AML-193 (cell line): Measurements from ENCODE around the gene GNB1L.

Source experiments
- DNase-seq, 2 experiments: peaks; one replicate each; lab custom pipeline; 2025; lab: John Stamatoyannopoulos, UW

The GNB1L gene

DNA sequence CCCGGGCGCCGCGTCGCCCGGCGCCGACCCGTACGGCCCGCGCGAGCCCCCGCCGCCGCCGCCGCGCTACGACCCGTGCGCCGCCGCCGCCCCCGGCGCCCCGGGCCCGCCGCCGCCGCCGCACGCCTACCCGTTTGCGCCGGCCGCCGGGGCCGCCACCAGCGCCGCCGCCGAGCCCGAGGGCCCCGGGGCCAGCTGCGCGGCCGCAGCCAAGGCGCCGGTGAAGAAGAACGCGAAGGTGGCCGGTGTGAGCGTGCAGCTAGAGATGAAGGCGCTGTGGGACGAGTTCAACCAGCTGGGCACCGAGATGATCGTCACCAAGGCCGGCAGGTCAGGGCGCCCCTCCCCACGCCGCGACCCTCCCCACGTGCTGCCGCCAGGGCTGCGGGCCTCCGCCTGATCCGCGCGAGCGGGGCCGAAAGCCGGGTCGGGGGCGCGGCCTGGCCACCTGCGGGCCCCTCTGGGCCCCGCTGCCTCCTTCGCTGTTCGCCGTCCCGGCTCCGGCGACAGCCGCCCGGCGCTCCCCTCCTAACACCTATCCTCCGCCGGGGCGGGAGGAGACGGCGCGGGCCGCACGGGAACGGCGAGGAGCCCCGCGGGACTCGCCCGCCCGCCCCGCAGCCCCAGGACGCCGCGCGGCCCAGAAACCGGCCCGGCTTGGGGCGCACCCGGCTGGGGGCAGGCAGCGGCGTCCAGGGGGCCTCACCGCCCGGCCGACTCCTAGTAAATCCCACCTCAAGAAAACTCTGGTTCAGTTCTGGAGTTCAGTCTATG, 93.5 kb downstream of the GNB1L start:
- DNase-seq: no peak

DNA sequence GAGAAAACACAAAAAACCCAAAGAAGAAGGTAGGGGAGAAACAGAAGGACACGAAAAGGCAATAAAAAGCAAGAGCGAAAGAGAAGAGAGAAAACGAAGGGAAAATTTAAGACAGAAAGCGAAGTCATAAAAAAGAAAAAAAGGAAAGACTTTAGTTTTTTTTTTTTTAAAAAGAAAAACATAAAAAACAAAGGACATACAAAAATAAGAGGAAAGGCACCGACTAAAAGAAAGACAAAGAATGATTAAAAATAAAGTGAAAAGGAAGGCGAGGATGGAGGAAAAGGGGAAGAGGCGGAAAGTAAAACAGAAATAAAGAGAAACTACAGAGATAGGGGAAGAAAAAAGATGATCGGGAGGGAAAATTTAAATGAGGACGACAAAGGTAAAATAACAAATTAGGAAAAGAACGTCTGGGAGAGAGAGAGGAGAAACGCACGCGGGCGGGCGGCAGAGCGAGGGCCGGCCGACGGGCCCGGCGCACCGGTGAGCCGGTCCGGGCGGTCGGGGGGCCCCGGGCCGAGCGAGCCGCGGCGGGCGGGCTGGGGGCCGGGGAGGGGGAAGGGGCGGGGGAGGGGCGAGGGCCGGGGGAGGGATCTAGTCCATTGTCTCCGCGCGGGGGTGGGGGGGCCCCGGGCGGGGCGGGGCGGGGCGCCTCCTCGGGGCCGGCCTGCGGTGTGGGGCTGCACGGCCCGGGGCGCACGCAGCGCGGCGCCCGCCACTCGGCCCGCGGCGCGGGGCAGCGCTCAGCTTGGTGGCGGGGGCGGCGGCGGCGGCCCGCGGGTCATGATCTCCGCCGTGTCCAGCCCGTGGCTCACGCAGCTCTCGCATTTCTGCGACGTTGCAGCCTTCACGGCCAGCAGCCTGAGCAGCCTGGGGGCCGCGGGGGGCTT, 94.4 kb downstream of the GNB1L start, which contains the start of gene TBX1:
Gene TBX1 (plus strand): TSS at position 721 of the 893 bp plus-strand sequence. CDS start 66 bp downstream, at position 787.
- DNase-seq: no peak

DNA sequence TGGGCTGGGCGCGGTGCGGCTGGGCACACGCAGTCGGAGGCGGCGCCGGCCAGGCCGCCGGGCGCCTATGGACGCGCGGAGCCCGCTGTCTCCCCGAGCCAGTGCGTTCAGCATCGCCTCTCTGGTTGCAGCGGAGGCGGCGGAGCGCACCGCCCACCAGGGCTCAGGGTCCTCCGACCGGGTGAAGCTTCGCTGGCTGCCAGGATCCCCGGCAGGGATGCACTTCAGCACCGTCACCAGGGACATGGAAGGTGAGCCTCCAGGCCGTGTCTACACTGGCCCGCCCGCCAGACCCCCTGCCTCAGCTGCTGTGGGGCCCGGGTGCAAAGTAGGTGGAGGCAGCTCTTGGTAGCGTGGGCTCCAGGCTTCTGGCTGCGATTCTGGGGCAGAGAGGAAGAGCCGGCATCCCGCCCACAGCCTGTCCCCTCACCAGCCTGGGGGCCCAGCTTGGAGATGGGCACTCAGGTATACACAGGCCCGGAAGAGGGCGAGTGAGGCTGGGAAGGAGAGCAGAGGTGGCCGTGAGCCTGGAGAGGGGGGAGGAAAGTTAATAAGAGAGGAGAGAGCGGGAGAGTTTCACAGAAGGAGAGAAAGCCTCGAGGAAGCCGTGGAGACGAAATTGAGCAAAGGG, 95.1 kb downstream of the GNB1L start:
- DNase-seq: no peak

DNA sequence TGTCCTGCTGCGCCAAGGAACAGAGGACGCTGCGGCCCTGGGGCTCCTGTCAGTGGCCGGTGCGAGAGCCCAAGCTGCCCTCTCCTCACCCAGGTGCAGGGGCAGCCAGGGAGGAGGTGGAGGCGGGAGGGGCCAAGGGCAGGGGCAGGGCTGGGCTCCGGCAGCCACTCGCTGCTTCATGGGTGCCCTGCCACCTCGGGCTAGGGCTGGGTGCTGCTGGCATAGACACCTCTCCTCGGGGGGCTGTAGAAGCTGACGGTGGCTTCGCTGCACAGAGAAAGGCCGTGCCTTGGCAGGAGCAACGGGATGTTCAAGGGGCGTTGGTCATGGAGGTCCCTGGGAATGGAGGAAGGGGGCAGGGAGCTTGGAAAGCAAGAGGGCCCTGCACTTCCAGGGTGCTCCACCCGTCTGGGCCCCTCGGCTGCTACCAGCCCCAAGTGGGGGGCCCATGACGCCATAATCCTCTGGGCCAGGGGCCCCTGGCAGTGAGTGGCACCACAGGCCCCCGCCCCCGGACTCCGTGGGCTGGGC, 95.7 kb downstream of the GNB1L start:
- no peak for DNase-seq

DNA sequence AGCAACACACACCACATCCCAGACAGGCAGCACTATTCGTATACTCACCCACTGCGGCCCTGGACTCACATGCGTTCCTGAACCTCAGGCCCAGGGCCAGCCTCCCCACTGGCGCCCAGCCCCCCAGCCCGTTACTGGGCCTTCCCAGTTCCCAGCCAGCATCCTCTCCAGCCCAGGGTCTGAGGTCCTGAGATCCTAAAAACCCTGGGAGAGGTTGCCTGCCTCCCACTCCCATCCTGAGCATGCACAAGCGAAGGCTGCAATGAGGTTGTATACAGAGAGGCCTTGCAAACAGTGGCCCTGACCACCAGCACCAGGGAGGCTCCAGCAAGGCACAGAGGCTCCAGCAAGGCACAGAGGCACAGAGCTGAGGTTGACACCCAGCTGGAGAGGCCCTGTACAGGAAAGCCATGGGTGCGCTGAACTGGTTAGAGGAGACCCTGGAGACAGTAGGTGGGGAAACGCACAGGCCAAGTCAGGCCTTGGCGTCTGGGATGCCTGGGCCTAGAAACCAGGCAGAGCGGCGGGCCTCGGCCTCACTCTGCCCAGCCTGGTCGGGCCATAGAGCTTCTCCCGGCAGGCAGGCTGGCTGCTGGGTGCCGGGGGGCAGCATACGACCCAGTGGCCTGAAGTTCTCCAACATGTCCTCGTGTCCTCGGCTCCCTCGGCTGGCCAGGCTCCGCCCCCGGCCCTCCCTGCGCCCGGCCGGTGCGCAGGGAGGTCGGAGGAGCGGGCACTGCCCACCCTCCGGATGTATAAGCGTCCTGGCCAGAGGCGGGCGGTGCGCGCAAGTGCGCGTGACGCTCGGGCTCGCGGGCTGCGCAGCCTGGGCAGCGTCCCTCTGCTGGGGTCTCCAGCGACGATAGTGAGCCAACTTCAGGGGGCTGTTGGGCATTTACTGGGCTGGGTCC, 96.4 kb downstream of the GNB1L start:
- DNase-seq: no peak

DNA sequence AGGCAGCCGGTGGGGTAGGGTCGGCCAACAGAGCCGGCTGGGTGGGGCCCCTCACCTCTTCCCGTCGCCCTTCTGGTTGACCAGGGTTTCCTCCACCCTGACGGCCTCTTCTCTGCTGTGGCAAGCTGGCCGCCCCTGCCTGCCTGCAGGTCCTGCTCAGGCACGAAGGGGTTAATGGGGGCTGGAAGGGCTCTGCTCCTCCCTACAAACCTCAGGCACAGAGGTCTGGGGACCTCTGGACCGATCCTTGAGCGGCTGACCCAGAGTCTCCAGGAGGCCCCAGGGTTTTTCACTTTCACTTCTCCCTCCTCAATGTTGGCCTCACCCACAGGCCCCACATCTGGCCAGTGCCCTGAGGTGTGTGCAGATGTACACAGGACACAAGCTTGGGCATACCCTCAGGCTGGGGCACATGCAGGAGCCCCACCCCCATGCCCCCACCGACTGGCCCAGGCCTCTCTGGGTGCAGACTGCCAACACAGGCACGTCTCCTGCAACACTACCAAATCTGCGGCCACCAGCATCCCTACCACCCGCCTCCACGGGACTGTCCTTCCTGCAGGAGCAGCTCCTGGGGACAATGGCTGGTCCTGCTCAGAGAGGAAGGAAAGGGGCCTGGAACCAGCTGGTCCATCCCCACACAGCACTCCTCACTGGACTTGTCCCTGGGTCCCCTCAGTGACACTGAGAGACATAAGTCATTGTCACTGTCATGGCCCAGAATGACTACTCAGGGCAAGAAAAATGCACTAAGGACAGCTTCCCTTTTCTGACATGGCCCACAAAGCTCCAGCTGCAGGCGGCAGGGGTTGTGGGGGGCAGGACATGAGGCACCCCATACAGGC, 97.3 kb downstream of the GNB1L start:
- no peak for DNase-seq

DNA sequence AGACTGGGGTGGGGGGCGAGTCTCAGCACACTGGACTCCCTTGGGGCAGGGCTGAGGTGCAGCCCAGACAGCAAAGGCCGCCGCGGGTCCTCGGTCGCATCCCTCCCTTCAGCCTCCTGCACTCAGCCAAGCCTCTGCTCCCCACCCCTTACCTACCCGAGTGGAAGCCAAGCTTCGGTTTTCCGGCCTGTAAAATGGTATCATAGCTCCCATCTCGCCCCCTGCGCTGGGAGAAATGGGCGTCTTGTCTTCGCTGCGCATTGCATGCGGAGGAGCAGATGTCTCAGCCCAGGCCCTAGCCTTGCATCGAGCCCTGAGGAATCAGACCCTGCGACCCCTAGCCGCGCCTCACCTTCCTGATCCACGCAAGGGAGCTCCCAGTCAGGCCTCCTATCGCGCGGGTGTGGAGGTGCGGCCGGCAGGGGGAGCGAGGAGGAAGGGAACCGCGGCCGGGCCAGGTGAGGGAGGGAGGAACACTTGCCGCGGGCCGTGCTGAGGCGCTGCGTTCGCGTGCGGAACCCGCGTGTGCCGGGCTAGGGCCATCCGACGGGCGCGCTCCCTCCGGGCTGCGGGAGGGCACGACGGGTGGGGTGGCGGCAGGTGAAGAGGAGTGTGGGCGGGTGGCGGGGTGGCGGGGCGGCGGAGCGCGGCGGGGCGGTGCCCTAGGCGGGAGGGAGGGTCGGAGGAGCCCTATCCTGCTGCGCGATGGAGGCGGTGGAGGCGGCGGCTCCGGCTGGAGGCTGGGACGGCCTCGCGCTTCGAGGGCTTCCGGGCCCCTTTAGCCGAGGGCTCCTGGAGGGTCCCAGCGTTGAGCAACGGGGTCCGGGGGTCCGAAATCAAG, 98.2 kb downstream of the GNB1L start:
- peak in 1 of 2 experiments; percentile 3 for DNase-seq

DNA sequence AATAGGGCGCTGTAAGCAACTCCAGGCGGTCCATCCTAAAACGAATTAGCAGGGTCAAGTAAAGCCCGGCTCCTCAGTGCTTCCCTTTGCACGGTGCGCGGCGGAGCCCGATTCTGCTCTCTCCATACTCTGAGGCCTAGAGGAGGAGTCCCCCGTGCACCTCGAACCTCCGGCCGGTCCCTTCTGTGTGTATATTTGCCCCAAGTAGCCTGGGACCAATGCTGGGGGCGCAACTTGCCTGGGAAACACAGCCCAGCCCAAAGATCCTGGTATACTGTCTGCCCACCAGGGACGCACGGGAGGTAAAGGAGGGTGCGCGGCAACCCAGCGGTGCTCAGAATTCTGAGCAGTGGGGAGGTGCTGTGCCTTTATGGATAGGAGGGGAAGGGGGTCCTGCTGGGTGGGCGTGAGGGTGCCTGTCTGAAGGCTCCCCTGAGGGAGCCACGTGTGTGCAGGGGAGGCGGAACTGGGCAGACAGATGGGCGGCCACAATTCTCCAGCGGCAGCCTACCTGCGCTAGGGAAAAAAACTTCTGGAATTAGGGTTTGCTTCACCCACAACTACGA, 98.9 kb downstream of the GNB1L start:
- DNase-seq: no peak

DNA sequence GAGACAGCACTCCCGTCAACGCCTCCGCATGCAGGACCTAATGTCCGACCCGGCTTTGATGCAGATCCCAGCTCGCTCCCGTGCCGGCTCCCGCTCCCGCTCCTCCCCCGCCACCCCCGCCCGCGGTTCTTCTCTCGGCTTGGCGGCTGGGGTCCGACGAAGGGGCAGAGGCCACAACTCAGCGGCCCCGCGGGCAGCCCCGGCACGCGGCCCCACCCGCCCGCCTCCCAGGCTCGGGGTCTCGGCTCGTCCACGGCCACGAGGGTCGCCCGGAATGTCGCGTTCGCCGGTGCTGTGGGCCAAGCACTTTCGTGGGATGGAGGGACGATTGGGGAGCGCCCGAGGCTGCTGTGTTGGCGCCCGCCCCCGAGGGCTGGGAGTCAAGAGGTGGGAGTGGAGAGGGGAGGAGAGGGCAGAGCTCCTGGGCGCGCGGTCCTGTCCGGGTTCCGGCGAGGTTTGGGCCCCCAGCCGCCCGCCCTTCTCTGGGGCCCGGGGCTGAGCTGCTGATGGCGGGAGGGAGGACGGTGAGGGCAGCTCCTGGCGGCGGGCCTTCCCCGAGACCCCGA, 99.4 kb downstream of the GNB1L start:
- no peak for DNase-seq

DNA sequence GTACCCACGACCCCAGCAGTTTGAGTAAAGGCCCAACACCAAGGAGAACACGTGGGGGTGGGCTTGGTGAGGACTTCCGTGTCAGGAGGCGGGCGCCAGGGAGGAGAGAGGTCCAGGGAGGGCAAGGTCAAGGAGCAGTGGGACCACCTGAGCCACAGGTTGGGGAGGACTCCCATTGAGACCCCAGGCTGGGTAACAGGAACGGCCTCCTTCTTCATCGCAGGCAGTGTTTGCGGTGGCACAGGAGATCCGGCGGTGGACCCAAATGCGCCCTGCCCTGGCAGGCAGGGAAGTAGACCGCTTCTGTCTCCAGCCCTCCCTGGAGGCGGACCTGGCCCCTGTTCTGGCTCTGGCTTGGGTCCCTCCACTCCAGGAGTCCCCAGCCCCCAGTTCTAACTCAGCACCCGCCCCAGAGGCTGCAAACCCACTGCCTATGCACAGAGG, 100.0 kb downstream of the GNB1L start:
- no peak for DNase-seq

DNA sequence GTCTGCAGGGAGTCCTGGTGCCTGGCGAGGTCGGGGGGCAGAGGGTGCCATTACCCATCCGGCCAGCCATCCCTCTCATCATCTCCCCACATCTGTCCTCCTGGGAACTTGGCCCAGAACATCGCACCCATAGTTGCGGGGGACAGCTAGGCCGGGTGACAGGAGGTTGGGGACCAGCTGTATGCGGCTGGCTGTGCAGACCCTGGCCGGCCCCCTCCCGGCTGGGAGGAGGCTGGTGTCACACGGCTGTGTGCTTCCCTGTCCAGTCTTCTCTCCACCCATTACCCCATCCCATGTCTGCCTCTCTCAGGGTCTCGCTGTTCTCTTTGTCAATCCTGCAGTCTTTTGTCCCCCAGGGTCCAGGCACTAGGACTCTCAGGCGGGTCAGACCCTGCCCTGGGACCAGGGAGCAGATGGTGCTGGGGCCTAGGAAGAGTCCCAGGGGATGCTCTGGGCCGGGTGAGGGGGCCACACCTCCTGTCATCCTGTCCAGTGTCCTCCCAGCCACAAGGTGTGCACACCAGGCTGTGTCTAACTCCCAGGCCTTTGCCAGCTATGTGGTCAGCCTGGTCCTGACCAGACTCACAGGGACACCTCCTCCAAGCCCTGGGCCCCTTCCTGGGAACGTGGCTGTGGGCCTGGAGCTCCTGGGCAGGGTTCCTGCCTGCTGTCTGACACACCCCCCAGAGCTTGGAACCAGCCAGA, 100.5 kb downstream of the GNB1L start:
- no peak for DNase-seq

DNA sequence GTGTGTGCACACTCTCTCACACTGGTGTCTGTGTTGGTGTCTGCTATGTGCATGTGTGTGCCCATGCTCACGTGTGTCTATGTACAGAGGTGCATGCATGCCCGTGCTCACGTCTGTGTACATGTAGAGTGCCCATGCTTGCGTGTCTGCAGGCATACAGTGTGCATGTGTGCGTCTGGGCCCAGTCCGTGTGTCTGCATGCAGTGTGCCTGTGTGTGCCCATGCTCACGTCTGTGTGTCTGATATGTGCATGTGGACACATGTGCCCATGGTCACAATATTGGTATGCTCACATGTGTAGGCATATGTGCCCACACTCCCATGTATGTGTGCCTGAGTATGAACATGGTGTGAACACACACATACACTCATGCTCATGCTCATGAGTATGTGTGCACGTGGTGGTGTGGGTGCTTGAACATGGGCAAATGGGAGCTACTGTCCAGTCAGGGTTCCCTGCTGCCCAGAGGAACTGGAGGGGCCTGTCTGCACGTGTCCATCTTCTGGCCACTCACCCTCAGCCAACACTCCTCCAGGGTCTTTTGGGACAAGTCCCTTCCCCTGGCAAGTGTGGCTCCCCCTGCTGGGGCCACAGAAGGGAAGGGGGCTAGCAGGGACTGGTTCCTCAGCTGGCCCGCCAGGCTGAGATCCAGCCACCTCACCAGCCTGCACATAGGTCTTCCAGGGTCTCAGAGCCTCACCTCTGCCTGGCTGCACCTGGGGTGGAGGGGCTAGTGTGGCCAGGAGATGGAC, 101.4 kb downstream of the GNB1L start:
- DNase-seq: no peak

DNA sequence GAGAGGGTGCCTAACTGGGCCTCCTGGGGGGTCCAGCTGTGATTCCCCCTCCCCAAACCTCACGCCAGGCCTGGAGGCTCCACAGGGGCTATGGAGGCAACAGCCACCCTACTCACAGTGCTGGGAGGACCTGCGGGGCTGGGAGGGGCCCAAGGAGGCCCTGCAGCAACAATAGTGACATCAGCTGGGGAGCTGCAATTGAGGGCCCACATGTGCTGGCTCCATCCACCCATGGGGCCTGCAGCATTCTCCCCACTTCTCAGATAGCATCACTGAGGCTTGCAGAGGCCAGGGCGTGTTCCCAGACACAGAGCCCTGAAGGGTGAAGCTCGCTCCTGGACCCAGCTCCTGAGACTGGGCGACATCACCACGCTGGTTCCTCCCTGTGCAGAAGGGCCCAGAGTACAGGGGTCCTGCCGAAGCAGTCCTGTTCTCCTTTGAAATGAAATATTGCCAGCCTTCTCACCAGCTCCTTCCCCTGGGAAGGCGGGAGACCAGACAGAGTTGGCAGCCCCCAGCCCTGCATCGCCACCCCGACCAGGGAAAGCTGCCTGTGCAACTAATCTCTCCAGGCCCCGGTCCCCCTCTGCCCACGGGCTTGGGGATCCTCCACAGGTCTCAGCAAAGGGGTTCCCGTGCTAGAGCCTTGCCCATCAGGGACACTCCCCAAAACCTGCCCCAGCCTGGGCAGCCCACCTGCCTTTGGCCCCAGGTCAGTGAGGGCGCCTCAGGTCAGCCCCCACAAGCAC, 103.0 kb downstream of the GNB1L start:
- DNase-seq: no peak

DNA sequence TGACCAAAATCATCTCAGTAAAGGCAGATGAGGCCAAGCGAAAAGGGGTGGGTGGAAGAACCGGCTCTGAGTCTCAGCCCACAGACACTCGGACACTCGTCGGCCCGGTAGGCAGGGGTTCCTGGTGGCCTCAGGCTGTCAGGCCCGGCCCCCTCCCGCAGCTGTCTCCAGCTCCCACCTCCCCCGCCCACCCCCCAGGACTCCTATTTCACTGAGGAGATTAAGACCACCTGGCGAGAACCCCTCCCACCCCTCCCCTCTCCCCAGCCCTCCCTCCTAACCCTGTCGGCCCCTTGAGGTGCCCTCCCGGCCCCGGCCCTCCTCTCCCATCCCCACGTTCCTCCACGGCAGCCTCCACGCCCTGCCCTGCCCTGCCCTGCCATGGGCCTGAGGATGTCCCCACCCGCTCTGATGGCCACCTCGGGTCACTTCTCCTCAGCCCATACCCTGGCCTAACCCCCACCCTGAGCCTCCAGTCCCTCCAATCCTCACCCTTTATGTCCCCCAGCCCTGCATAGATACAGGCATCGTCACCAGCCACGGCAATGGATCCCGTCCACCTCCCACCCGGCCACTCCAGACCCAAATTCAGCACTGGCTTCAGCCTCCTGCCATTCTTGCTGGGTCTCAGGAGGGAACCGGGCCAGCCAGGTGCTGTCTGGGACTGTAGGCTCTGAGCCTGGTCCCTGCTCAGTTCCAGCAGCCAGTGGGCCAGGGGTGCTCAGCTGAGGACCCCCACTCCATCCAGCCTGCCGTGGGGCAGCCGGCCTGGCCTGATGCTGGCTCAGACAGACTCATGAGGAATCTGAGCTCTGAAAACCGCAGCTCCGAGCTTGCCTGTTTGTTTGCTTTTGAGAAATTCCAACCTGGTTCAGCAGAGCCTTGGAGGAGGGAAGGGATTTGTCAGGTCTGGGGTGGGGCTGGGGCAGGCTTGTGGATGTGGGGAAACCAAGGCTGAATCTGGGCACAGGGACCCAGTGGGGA, 103.9 kb downstream of the GNB1L start:
- DNase-seq: no peak

DNA sequence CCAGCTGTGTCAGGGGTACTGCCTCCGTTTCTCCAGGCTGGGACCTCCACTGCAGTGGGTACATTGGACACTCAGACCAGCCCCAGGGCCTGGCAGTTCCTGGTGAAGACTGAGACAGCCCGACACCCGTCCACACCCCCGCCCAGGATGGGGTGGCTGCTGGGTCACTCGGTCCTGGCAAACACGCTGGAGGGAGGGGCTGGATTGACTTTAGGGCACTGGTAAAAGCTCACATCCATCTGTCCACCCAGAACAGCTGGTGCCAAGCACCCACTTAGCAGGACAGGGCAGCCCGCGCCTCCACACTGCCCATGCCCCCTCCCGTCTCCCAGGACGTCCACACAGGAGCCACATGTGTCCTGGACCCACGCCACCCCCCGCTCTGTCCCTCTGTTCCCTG, 104.8 kb downstream of the GNB1L start:
- no peak for DNase-seq
